HG02870 (cell line): ENCODE measurements around the gene C14orf93.

Source experiments
- ATAC-seq: cut with Tn5 transposase; IDR thresholded peaks from one replicate; pipeline ENCODE4 v1.9.1; 2021; ENCODE audit warnings: mild to moderate bottlenecking, moderate library complexity; ENCODE audit not compliant: unreplicated experiment

C14orf93 gene

GRCh38 chr14:23009939-23010726 is at the start of gene C14orf93:
TSS of gene C14orf93 (minus strand) at chr14:23010143. CDS start at chr14:22999023, 11,120 bp downstream.
- ATAC-seq, result no peak

GRCh38 chr14:23058654-23059504 is 48.9 kb upstream of the C14orf93 start:
- ATAC-seq, result no peak

GRCh38 chr14:23057757-23058653 is 48.1 kb upstream of the C14orf93 start:
- peak; percentile 49 for ATAC-seq

- ATAC-seq, result peak; percentile 42
These were observed 47.2 kb upstream of the C14orf93 start, which contains the start of gene CDH24 for GRCh38 chr14:23056956-23057756. TSS of gene CDH24 (minus strand) at chr14:23057520. CDS start at chr14:23055733, 1,787 bp downstream.

- peak; percentile 62 for ATAC-seq
These were observed 46.4 kb upstream of the C14orf93 start for GRCh38 chr14:23056145-23056955.

- ATAC-seq, result no peak
These were observed 45.7 kb upstream of the C14orf93 start for GRCh38 chr14:23055621-23056144.

- no peak for ATAC-seq
These were observed 45.2 kb upstream of the C14orf93 start for GRCh38 chr14:23055147-23055550.

GRCh38 chr14:23054000-23054811 is 44.3 kb upstream of the C14orf93 start:
- ATAC-seq, result no peak

- ATAC-seq, result no peak
These were observed 43.5 kb upstream of the C14orf93 start for GRCh38 chr14:23053426-23053825.

GRCh38 chr14:23052671-23053070 is 42.7 kb upstream of the C14orf93 start:
- ATAC-seq, result no peak

- no peak for ATAC-seq
These were observed 42.3 kb upstream of the C14orf93 start for GRCh38 chr14:23052182-23052623.

GRCh38 chr14:23051141-23052057 is 41.5 kb upstream of the C14orf93 start:
- ATAC-seq, result no peak

- no peak for ATAC-seq
These were observed 39.1 kb upstream of the C14orf93 start for GRCh38 chr14:23049011-23049410.

- ATAC-seq, result no peak
These were observed 38.1 kb upstream of the C14orf93 start for GRCh38 chr14:23047751-23048693.

GRCh38 chr14:23047034-23047634 is 37.2 kb upstream of the C14orf93 start:
- ATAC-seq, result no peak
